Measurements from ENCODE around the gene FCRL4. TPM values are rescaled to one million over a fixed set of nuclear protein-coding genes. Genes with fewer than 3 reads are reported as not detected.
A peak's percentile ranks its signal among the peaks of the same experiment; 100 is the strongest.

The FCRL4 gene
- total RNA-seq: 0.04 TPM

DNA sequence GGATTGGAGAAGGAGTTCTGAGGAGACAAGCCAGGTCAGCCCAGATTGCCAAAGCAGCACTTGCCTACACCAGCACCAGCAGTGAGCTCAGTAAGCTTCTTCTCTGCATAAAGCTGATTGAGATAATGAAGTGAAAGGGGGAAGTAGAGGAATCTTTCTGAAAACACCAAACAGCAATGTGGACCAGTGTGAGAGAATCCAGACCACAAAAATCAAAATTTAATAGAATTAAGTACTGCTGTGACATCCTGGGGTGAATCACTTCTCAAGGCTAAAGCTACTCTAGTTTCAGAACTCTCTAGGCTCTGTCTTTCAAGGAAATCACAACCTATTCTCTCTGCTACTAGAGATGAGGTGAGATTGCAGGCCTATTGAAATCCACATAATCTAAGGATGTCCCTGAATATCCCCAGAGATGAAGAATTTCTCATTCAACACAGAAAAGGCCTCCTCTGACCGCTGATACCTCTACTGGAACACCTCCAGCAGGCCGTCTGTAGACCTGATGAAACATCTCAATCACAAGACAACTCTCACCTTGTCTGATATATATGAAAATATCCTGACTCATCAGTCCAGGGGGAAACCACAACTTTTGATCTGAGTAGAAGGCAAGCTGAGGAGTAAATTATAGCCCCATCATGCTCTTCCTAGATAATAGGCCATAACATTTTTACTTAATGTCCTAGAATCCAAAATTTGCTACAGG lies at the start of gene FCRL4:
Gene FCRL4 (minus strand): TSS at position 127 of the 709 bp plus-strand sequence. CDS start 141 bp downstream, outside the sequence.
- no peak for ATAC-seq

DNA sequence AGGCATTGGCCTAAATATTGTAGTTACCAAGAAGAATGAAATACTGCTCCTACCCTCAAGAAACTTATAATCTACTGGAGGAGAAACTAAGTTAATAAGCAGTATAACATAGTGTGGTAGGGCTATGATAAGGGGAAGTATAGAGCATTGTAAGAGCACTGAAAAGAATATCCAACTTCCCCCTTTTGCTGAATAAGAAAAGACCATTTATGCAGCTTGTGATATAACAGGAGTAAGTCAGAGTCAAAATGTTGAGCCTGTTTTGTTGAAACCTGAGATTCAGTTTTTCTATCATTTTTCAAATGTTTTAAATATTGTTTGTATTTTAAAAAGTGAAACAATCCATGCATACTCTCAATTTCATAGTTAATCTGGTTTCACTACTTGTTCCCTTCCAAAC lies 48.3 kb upstream of the FCRL4 start:
- ATAC-seq: no peak

GRCh38 chr1:157641177-157641576 lies 43.3 kb upstream of the FCRL4 start:
- no peak for ATAC-seq

DNA sequence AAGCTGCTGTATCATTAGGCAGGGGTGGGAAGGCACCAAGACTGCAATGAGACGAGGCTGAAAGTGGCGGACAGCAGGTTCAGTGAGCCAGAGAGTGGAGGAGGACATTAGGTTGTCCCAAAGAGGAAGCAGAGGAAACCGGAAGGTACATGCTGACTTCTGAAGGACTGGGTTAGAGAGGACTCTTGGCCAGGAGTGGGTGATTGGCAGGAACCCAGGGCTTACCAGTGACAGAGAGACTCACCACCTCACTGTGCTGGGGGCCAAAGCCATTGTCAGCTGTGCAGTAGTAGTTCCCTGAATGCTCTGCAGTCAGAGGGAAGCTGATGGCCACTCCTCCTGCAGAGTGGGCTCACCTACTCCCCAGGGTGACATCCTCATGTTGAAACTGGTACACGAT lies 41.9 kb upstream of the FCRL4 start:
- ATAC-seq: no peak

GRCh38 chr1:157628773-157629172 lies 30.9 kb upstream of the FCRL4 start:
- no peak for ATAC-seq

- no peak for ATAC-seq
Observed at GRCh38 chr1:157626099-157626498, 28.2 kb upstream of the FCRL4 start.

GRCh38 chr1:157624471-157624870 lies 26.6 kb upstream of the FCRL4 start:
- ATAC-seq: no peak

DNA sequence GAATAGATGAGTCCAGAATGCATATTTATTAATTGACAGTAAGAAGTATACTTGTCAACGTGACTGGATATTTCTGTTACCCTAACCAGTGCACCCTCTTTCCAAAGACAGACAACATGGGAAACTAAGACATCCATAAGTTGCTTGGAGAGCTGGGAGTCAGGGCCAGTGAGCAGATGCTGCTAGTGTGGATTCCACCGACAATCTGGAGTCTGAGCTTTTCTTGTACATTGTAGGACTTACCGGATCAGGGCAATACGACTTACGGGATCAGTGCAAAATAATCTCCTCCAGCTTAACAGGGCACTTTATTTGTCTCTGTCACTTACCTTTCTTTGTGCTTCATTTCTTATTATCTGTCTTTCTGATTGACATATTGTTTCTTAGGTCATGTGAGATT lies 24.6 kb upstream of the FCRL4 start:
- ATAC-seq: no peak

DNA sequence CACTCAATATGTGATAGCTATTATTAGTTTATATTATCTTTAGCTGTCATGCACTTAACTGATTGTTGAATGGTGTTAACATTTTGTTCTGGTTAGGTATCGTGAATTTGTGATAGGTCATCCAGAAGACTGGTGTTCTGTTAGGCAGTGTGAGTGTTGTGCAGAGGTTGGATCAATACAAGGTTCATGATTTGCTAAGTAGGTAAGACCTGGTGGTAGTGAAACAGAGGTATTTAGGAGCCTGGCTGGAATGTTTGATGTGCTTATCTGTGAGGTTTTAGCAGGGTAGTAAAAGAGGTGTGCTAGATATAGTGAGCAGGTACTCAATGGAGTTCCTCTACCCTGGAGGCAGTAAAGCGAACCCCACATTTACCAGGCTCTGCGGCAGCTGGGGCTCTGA lies 20.3 kb upstream of the FCRL4 start:
- no peak for ATAC-seq

- ATAC-seq: no peak
Observed at GRCh38 chr1:157600236-157600635, 2.4 kb upstream of the FCRL4 start.

DNA sequence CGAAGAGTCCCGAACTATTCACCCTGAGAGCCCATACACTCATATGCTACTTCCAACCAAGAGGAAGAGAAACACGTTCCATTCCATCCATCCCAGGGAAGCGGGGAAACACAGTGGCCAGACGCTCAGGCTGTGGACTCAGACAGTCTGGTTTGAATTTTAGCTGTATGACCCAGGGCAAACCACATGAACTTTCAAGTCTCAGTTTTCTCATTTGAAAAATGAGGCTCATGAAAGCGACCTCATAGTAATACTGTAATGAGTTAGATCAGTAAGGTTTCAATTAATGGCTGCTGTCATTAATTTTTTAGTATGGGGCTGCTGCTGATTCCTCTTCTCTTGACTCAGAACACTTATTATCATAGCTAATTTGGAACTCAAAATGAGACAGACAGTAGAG lies 1.5 kb downstream of the FCRL4 start:
- ATAC-seq: no peak

DNA sequence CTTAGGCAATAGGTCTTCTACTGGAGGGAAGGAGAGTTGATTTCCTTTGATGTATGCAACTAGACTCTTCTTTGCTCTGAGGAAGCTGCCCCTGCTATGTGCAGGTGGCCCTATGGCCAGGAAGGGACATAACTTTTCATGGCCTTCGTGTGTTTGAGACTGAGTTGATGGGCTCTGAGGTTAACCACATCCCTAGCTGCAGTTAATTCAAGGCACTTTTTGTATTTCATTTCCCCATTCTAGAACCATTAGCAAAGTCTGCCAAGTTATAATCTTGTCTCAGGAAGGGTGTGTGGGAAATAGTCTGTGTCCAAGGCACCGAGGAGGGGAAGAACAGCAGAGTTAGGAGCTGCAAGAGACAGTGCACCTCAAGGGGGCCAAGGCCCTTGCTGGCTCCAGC lies 2.5 kb downstream of the FCRL4 start:
- no peak for ATAC-seq

DNA sequence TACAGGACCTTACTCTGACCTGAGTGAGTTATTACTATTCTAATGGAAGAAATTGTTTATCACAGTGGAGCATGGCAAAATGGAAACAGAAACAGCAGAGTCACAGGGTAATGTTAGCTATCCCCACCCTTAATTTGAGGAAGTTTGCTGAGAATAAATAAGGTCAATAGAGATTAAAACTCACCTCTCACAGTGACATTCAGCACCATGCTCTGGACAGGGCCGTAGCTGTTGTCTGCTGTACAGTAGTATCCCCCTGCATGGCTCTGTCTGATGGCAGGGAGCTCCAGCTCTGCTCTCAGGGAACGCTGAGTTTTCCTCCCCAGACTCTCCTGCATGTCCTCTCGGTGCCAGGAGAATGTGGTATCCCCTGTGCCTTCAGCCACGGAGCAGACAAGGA lies 11.9 kb downstream of the FCRL4 start:
- ATAC-seq: no peak

- no peak for ATAC-seq
Observed at GRCh38 chr1:157584503-157584902, 13.4 kb downstream of the FCRL4 start.

DNA sequence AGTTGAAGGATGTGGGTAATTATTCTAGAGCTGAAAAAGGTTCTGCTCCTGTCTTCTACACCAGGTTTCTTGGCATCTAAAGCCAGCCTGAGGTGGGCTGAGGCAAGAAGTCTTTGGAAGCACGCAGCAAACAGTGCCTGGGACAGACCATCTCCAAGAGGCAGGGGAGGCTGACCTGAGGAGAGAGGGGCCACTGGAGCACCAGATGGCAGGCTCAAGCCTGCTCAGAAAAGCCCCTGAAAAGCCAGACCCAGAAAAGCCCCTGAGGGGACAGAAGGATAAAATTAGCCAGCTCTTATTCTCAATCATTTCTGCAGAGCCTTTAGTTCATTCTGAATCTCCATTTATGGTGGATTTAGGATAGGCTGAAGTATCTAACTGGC lies 17.1 kb downstream of the FCRL4 start:
- ATAC-seq: no peak

DNA sequence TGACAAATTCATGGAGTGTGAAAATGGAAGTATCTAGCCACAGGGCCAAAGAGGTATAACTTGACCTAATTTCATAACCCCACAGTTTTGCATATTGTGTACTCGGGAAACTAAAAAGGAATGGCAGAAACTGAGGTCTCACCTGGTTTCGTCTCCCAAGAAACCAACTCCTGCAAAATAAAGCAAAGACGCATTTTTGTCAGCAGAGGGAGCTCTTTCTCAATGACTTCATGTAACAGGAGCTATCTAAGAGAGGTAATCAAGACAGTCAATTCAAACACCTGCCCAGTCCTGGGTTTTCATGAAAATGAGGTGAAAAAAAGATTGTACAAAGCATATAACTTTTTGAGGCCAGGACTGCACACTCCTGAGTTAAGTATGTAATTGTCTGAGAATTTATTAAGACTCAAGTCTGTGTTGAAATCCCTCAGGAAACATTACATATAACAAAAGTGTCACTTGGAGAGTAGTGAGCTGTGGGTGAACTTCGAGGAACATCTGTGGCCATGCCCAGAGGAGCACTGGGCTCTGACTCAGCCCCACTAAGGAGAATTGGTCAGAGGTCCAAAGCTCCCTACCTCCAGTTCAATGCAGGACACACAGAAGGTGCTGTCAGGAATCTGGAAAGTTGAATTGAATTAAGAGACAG lies 17.6 kb downstream of the FCRL4 start:
- ATAC-seq: no peak

- ATAC-seq: no peak
Observed at GRCh38 chr1:157577420-157577819, 20.5 kb downstream of the FCRL4 start.

GRCh38 chr1:157575744-157576143 lies 22.1 kb downstream of the FCRL4 start:
- ATAC-seq: no peak

- ATAC-seq: no peak
Observed at GRCh38 chr1:157574836-157575235, 23.0 kb downstream of the FCRL4 start.

DNA sequence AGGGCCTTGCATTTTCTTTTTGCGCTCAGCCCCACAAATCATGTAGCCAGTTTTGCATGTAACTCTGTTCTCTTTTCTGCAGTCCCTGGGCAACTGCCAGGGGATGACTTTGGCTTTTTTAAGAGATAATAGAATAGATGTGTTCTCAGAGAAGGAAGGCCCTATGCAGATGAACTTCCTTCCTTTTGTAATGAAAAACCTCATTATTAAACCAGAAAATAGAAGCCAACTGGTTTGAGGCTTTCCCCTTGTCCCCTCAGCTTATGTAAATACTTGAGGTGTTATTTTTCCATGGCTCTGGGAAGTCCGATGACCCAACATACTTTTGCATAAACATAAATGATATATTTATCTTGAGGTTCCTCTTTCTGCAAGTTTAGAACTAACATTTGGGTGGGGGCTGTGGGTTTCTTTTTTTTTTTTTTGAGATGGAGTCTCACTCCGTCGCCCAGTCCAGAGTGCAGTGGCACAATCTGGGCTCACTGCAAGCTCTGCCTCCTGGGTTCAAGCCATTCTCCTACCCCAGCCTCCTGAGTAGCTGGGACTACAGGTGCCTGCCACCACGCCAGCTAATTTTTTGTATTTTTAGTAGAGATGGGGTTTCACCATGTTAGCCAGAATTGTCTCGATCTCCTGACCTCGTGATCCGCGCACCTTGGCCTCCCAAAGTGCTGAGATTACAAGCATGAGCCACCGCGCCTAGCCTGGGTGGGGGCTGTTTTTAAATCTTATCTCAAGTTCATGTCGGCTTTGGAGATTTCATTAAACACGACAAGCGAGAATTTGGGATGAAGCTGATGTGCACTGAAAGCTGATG lies 31.2 kb downstream of the FCRL4 start:
- ATAC-seq: peak; percentile 42

GRCh38 chr1:157562515-157562914 lies 35.4 kb downstream of the FCRL4 start:
- ATAC-seq: no peak

GRCh38 chr1:157558119-157558518 lies 39.8 kb downstream of the FCRL4 start:
- ATAC-seq: no peak

Data from esophagus mucosa (tissue), 1 donor.